Measurements from ENCODE around the gene TMEM232.

GRCh38 chr5:110409571-110409970 is 316.9 kb downstream of the TMEM232 start:
- no peak for TF ChIP-seq POLR2AphosphoS5 (IDR thresholded peaks at IDR 0.05; ENCODE audit: low read depth, low read length)
- no peak for TF ChIP-seq POLR2A (IDR thresholded peaks at IDR 0.05; ENCODE audit: low read depth, low read length)
- TF ChIP-seq TAF1 (IDR thresholded peaks at IDR 0.05; ENCODE audit: low read depth, low read length): no peak
- no peak for TF ChIP-seq SPI1 (IDR thresholded peaks at IDR 0.05; ENCODE audit: low read depth, low read length)
- no peak for TF ChIP-seq PAX5 (IDR thresholded peaks at IDR 0.05; ENCODE audit: insufficient read depth, low read length, severe bottlenecking)
